Measurements from ENCODE around the gene SLC25A48. TPM values are rescaled to one million over a fixed set of nuclear protein-coding genes. Genes with fewer than 3 reads are reported as not detected.

The SLC25A48 gene
- total RNA-seq, 1 donor from 2014 or later, result not detected

GRCh38 chr5:135916638-135917263, 82.3 kb downstream of the SLC25A48 start:
- H3K36me3 Mint-ChIP-seq (ENCODE audit: low read depth), result no peaks in the 10 kb centered on the region
- ATAC-seq (ENCODE audit: low read depth), result no peak
- intact Hi-C loops (cut with micrococcal nuclease), result no loop called here
- no peak for DNase-seq
- CTCF ChIA-PET, result no interaction called here
- POLR2A ChIA-PET, result no interaction called here
- no peak for TF ChIP-seq CTCF (IDR thresholded peaks at IDR 0.05)
- H3K4me3 Mint-ChIP-seq, result no peak overlapping the region
- no peaks in the 10 kb centered on the region for H3K9me3 Mint-ChIP-seq
- peaks cover 29% of the 10 kb centered on the region for H3K27me3 Mint-ChIP-seq
- no peaks in the 10 kb centered on the region for H3K4me1 Mint-ChIP-seq
- no peak overlapping the region for H3K27ac Mint-ChIP-seq

- TF ChIP-seq CTCF (IDR thresholded peaks at IDR 0.05), result no peak
- ATAC-seq (ENCODE audit: low read depth) (no peak), DNase-seq (no peak)
- intact Hi-C loops (cut with micrococcal nuclease), result no loop called here
- H3K4me3 Mint-ChIP-seq, result no peak overlapping the region
- H3K36me3 Mint-ChIP-seq (ENCODE audit: low read depth), result no peaks in the 10 kb centered on the region
- H3K9me3 Mint-ChIP-seq, result no peaks in the 10 kb centered on the region
- H3K27me3 Mint-ChIP-seq, result peaks cover 21% of the 10 kb centered on the region
- ChIA-PET CTCF (no interaction called here), POLR2A (no interaction called here)
- H3K4me1 Mint-ChIP-seq, result no peaks in the 10 kb centered on the region
- no peak overlapping the region for H3K27ac Mint-ChIP-seq
Measured at GRCh38 chr5:135920199-135920598, 85.7 kb downstream of the SLC25A48 start.

- Mint-ChIP-seq H3K27ac (no peak overlapping the region), H3K4me1 (no peaks in the 10 kb centered on the region), H3K27me3 (peaks cover 24% of the 10 kb centered on the region), H3K4me3 (no peak overlapping the region), H3K9me3 (no peaks in the 10 kb centered on the region), H3K36me3 (ENCODE audit: low read depth) (no peaks in the 10 kb centered on the region)
- no peak for TF ChIP-seq CTCF (IDR thresholded peaks at IDR 0.05)
- ChIA-PET CTCF (no interaction called here), POLR2A (no interaction called here)
- ATAC-seq (ENCODE audit: low read depth) (no peak), DNase-seq (no peak)
- intact Hi-C loops (cut with micrococcal nuclease), result no loop called here
Measured at GRCh38 chr5:135921388-135921787, 86.9 kb downstream of the SLC25A48 start.

GRCh38 chr5:135930029-135930948, 95.8 kb downstream of the SLC25A48 start:
- Mint-ChIP-seq H3K4me1 (peaks cover 4% of the 10 kb centered on the region), H3K4me3 (no peak overlapping the region), H3K27ac (no peak overlapping the region), H3K36me3 (ENCODE audit: low read depth) (no peaks in the 10 kb centered on the region), H3K27me3 (peaks cover 36% of the 10 kb centered on the region), H3K9me3 (no peaks in the 10 kb centered on the region)
- ATAC-seq (ENCODE audit: low read depth) (no peak), DNase-seq (no peak)
- no peak for TF ChIP-seq CTCF (IDR thresholded peaks at IDR 0.05)
- CTCF ChIA-PET, result no interaction called here
- POLR2A ChIA-PET, result no interaction called here
- intact Hi-C loops (cut with micrococcal nuclease), result no loop called here

GRCh38 chr5:135930949-135931295, 96.5 kb downstream of the SLC25A48 start:
- Mint-ChIP-seq H3K27ac (no peak overlapping the region), H3K4me1 (peaks cover 4% of the 10 kb centered on the region), H3K9me3 (no peaks in the 10 kb centered on the region), H3K4me3 (no peak overlapping the region), H3K36me3 (ENCODE audit: low read depth) (no peaks in the 10 kb centered on the region), H3K27me3 (peaks cover 37% of the 10 kb centered on the region)
- ChIA-PET CTCF (no interaction called here), POLR2A (no interaction called here)
- ATAC-seq (ENCODE audit: low read depth) (no peak), DNase-seq (no peak)
- intact Hi-C loops (cut with micrococcal nuclease), result no loop called here
- TF ChIP-seq CTCF (IDR thresholded peaks at IDR 0.05), result no peak
